Astrocyte (in vitro differentiated cells and primary cell): Measurements from ENCODE around the gene SPATA13.

ENCODE experiments used
- CTCF ChIP-seq: IDR thresholded peaks from 2 replicates; pipeline ENCODE4 v1.5.1; 2011; ENCODE audit warnings: low read depth, mild to moderate bottlenecking, inconsistent platforms, low read length, moderate library complexity; ENCODE audit not compliant: insufficient read depth
- EZH2 ChIP-seq: IDR thresholded peaks from 2 replicates; pipeline ENCODE4 v1.6.1; 2012; ENCODE audit warnings: mild to moderate bottlenecking, low read length, inconsistent platforms; ENCODE audit not compliant: insufficient read depth

- TF ChIP-seq CTCF, result no peak
- TF ChIP-seq EZH2, result no peak
Measured at GRCh38 chr13:24225062-24225461, 64.5 kb downstream of the SPATA13 start.
